ENCODE measurements around the gene HIKESHI. TPM values are rescaled to one million over a fixed set of nuclear protein-coding genes. Genes with fewer than 3 reads are reported as not detected.

The HIKESHI gene
- total and polyA plus RNA-seq, 2 of the 13 experiments (the other 11 are each of a cell fraction or from before 2014, with no cell fraction given) = 67.8 to 74.8 TPM

GRCh38 chr11:86255896-86256295 is 46.1 kb upstream of the HIKESHI start (continued):
- no peak for TF ChIP-seq ZNF761 (CRISPR knock-in tag; conservative IDR thresholded peaks at IDR 0.05)
- TF ChIP-seq TEAD2 (CRISPR knock-in tag; IDR thresholded peaks at IDR 0.05) = no peak
- TF ChIP-seq RXRB (CRISPR knock-in tag; IDR thresholded peaks at IDR 0.05; ENCODE audit: borderline replicate concordance) = no peak
- no peak for TF ChIP-seq MIER3 (CRISPR knock-in tag; IDR thresholded peaks at IDR 0.05; ENCODE audit: borderline replicate concordance)
- no peak for TF ChIP-seq KLF11 (CRISPR knock-in tag; IDR thresholded peaks at IDR 0.05)
- TF ChIP-seq MTF1 (CRISPR knock-in tag; IDR thresholded peaks at IDR 0.05) = no peak
- TF ChIP-seq, protein P1, sequence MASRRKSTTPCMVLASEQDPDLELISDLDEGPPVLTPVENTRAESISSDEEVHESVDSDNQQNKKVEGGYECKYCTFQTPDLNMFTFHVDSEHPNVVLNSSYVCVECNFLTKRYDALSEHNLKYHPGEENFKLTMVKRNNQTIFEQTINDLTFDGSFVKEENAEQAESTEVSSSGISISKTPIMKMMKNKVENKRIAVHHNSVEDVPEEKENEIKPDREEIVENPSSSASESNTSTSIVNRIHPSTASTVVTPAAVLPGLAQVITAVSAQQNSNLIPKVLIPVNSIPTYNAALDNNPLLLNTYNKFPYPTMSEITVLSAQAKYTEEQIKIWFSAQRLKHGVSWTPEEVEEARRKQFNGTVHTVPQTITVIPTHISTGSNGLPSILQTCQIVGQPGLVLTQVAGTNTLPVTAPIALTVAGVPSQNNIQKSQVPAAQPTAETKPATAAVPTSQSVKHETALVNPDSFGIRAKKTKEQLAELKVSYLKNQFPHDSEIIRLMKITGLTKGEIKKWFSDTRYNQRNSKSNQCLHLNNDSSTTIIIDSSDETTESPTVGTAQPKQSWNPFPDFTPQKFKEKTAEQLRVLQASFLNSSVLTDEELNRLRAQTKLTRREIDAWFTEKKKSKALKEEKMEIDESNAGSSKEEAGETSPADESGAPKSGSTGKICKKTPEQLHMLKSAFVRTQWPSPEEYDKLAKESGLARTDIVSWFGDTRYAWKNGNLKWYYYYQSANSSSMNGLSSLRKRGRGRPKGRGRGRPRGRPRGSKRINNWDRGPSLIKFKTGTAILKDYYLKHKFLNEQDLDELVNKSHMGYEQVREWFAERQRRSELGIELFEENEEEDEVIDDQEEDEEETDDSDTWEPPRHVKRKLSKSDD (CRISPR knock-in tag; IDR thresholded peaks at IDR 0.05; ENCODE audit: low read depth) = no peak
- no peak for TF ChIP-seq PREB (CRISPR knock-in tag; IDR thresholded peaks at IDR 0.05)
- TF ChIP-seq YY1 (IDR thresholded peaks at IDR 0.05; ENCODE audit: insufficient read depth, insufficient replicate concordance, low read depth, low read length) = no peak
- TF ChIP-seq, protein P2, sequence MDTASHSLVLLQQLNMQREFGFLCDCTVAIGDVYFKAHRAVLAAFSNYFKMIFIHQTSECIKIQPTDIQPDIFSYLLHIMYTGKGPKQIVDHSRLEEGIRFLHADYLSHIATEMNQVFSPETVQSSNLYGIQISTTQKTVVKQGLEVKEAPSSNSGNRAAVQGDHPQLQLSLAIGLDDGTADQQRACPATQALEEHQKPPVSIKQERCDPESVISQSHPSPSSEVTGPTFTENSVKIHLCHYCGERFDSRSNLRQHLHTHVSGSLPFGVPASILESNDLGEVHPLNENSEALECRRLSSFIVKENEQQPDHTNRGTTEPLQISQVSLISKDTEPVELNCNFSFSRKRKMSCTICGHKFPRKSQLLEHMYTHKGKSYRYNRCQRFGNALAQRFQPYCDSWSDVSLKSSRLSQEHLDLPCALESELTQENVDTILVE (CRISPR knock-in tag; IDR thresholded peaks at IDR 0.05) = no peak

Measured in HepG2 (cell line).